ENCODE results near the gene C17orf100. TPM values are rescaled to one million over a fixed set of nuclear protein-coding genes. Genes with fewer than 3 reads are reported as not detected.

Gene C17orf100
- total and polyA plus RNA-seq, 2 of the 13 experiments (the other 11 are each of a cell fraction or from before 2014, with no cell fraction given) = 3.6 to 8.7 TPM

- TF ChIP-seq, protein P1, sequence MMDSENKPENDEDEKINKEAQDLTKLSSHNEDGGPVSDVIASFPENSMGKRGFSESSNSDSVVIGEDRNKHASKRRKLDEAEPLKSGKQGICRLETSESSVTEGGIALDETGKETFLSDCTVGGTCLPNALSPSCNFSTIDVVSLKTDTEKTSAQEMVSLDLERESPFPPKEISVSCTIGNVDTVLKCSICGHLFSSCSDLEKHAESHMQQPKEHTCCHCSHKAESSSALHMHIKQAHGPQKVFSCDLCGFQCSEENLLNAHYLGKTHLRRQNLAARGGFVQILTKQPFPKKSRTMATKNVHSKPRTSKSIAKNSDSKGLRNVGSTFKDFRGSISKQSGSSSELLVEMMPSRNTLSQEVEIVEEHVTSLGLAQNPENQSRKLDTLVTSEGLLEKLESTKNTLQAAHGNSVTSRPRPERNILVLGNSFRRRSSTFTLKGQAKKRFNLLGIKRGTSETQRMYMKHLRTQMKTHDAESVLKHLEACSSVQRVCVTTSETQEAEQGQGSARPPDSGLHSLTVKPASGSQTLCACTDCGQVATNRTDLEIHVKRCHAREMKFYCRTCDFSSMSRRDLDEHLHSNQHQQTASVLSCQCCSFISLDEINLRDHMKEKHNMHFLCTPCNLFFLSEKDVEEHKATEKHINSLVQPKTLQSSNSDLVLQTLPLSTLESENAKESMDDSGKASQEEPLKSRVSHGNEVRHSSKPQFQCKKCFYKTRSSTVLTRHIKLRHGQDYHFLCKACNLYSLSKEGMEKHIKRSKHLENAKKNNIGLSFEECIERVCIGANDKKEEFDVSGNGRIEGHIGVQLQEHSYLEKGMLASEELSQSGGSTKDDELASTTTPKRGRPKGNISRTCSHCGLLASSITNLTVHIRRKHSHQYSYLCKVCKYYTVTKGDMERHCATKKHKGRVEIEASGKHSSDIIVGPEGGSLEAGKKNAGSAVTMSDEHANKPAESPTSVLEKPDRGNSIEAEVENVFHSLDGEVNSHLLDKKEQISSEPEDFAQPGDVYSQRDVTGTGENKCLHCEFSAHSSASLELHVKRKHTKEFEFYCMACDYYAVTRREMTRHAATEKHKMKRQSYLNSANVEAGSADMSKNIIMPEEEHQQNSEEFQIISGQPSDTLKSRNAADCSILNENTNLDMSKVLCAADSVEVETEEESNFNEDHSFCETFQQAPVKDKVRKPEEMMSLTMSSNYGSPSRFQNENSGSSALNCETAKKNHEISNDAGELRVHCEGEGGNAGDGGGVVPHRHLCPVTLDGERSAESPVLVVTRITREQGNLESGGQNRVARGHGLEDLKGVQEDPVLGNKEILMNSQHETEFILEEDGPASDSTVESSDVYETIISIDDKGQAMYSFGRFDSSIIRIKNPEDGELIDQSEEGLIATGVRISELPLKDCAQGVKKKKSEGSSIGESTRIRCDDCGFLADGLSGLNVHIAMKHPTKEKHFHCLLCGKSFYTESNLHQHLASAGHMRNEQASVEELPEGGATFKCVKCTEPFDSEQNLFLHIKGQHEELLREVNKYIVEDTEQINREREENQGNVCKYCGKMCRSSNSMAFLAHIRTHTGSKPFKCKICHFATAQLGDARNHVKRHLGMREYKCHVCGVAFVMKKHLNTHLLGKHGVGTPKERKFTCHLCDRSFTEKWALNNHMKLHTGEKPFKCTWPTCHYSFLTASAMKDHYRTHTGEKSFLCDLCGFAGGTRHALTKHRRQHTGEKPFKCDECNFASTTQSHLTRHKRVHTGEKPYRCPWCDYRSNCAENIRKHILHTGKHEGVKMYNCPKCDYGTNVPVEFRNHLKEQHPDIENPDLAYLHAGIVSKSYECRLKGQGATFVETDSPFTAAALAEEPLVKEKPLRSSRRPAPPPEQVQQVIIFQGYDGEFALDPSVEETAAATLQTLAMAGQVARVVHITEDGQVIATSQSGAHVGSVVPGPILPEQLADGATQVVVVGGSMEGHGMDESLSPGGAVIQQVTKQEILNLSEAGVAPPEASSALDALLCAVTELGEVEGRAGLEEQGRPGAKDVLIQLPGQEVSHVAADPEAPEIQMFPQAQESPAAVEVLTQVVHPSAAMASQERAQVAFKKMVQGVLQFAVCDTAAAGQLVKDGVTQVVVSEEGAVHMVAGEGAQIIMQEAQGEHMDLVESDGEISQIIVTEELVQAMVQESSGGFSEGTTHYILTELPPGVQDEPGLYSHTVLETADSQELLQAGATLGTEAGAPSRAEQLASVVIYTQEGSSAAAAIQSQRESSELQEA (CRISPR knock-in tag; IDR thresholded peaks at IDR 0.05; ENCODE audit: not compliant biosample characterization) = no peak
- TF ChIP-seq HNRNPL (IDR thresholded peaks at IDR 0.05; ENCODE audit: low read depth, low read length) (no peak), ZNF615 (CRISPR knock-in tag; IDR thresholded peaks at IDR 0.05; ENCODE audit: borderline replicate concordance) (no peak), ZNF329 (CRISPR knock-in tag; IDR thresholded peaks at IDR 0.05; ENCODE audit: low read depth) (no peak), JUND (CRISPR knock-in tag; IDR thresholded peaks at IDR 0.05) (no peak; the same call in 1 of the 2 replicates), TBP (CRISPR knock-in tag; IDR thresholded peaks at IDR 0.05) (no peak), SKI (IDR thresholded peaks at IDR 0.05; ENCODE audit: partially characterized antibody) (peak; percentile 55), NCOA5 (CRISPR knock-in tag; IDR thresholded peaks at IDR 0.05) (0 out of 2 replicates have a peak, but pooled peaks have one; percentile 75), ZNF326 (CRISPR knock-in tag; IDR thresholded peaks at IDR 0.05; ENCODE audit: borderline replicate concordance) (no peak), ZNF766 (CRISPR knock-in tag; IDR thresholded peaks at IDR 0.05; ENCODE audit: borderline replicate concordance) (no peak), ZNF232 (CRISPR knock-in tag; IDR thresholded peaks at IDR 0.05; ENCODE audit: borderline replicate concordance) (no peak), BCL6 (CRISPR knock-in tag; IDR thresholded peaks at IDR 0.05) (peak; percentile 86), ZNF776 (CRISPR knock-in tag; IDR thresholded peaks at IDR 0.05) (no peak), ZNF589 (CRISPR knock-in tag; conservative IDR thresholded peaks at IDR 0.05) (no peak), ZNF101 (CRISPR knock-in tag; IDR thresholded peaks at IDR 0.05; ENCODE audit: borderline replicate concordance, low read depth) (no peak), SMARCC2 (IDR thresholded peaks at IDR 0.05) (no peak), ZNF772 (CRISPR knock-in tag; IDR thresholded peaks at IDR 0.05) (0 out of 2 replicates have a peak, but pooled peaks have one; percentile 47), KDM1A (CRISPR knock-in tag; IDR thresholded peaks at IDR 0.05) (no peak)
- TF ChIP-seq, protein P2, sequence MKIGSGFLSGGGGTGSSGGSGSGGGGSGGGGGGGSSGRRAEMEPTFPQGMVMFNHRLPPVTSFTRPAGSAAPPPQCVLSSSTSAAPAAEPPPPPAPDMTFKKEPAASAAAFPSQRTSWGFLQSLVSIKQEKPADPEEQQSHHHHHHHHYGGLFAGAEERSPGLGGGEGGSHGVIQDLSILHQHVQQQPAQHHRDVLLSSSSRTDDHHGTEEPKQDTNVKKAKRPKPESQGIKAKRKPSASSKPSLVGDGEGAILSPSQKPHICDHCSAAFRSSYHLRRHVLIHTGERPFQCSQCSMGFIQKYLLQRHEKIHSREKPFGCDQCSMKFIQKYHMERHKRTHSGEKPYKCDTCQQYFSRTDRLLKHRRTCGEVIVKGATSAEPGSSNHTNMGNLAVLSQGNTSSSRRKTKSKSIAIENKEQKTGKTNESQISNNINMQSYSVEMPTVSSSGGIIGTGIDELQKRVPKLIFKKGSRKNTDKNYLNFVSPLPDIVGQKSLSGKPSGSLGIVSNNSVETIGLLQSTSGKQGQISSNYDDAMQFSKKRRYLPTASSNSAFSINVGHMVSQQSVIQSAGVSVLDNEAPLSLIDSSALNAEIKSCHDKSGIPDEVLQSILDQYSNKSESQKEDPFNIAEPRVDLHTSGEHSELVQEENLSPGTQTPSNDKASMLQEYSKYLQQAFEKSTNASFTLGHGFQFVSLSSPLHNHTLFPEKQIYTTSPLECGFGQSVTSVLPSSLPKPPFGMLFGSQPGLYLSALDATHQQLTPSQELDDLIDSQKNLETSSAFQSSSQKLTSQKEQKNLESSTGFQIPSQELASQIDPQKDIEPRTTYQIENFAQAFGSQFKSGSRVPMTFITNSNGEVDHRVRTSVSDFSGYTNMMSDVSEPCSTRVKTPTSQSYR (CRISPR knock-in tag; IDR thresholded peaks at IDR 0.05; ENCODE audit: borderline replicate concordance) = no peak; the same call in 1 of the 2 replicates
- TF ChIP-seq, protein P3, sequence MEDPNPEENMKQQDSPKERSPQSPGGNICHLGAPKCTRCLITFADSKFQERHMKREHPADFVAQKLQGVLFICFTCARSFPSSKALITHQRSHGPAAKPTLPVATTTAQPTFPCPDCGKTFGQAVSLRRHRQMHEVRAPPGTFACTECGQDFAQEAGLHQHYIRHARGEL (CRISPR knock-in tag; IDR thresholded peaks at IDR 0.05) = no peak
Observed at GRCh38 chr17:6683081-6683684, 31.6 kb downstream of the C17orf100 start (continued).
